Esophagus squamous epithelium (tissue), 5 donors: ENCODE data around the gene HBQ1. TPM values are rescaled to one million over a fixed set of nuclear protein-coding genes. Genes with fewer than 3 reads are reported as not detected.
"Not testable (repeated sequence)": the region's sequence is repeated elsewhere in the genome, so short reads cannot be mapped to it uniquely, and the experiment has no call there.

Experiments used
- DNase-seq: peaks from one replicate; lab custom pipeline; 2025; lab: John Stamatoyannopoulos, UW
- H3K27ac ChIP-seq, 4 donors: fragments of 200-600 bp; sonication (generic); one replicate each; pipeline ENCODE4 v1.5.1; 2016 to 2019; ENCODE audit warnings: mild to moderate bottlenecking in 1 of 4
- H3K27me3 ChIP-seq, 4 donors: fragments of 200-600 bp; sonication (generic); 1 replicate in 3 of 4; 2 replicates in 1 of 4; pipeline versions ENCODE4 v1.5.1 to v1.6.0; 2017 to 2021; ENCODE audit warnings: antibody characterized with exemption in 1 of 4
- H3K36me3 ChIP-seq, 3 donors: fragments of 200-600 bp; sonication (generic); one replicate each; pipeline ENCODE4 v1.5.1; 2016 to 2019
- H3K4me1 ChIP-seq, 3 donors: fragments of 200-600 bp; sonication (generic); one replicate each; pipeline ENCODE4 v1.5.1; 2017 to 2019
- H3K4me3 ChIP-seq, 4 donors: fragments of 200-600 bp; sonication (generic); 1 replicate in 3 of 4; 2 replicates in 1 of 4; pipeline ENCODE4 v1.5.1; 2016 to 2019; ENCODE audit warnings: mild to moderate bottlenecking in 2 of 4, moderate library complexity in 1 of 4
- H3K9me3 ChIP-seq, 3 donors: fragments of 200-600 bp; sonication (generic); one replicate each; pipeline ENCODE4 v1.5.1; 2016 to 2019
- CTCF ChIP-seq, 6 experiments: fragments of 450-650 bp in 4 of 6; fragments of 200-600 bp in 2 of 6; sonication (generic) in 2 of 6; IDR thresholded peaks; one replicate each; pipeline ENCODE4 v1.5.1; 2016 to 2019; ENCODE audit warnings: antibody characterized with exemption in 6 of 6, mild to moderate bottlenecking in 4 of 6, moderate library complexity in 4 of 6
- POLR2A ChIP-seq, 4 donors: fragments of 450-650 bp; IDR thresholded peaks; one replicate each; pipeline ENCODE4 v1.6.1; 2017; ENCODE audit warnings: antibody characterized with exemption in 4 of 4, mild to moderate bottlenecking in 4 of 4, moderate library complexity in 3 of 4
- WGBS, 2 donors: methylation state at CpG; one replicate each; pipeline ENCODE4 v1.1.5; 2018; 5-methylcytosine and 5-hydroxymethylcytosine counted together
- intact Hi-C: fragments of 100-400 bp; cut with DNase I; formaldehyde crosslinking; loops from one replicate; pipeline ENCODE4 v1.15.0; 2022
- small RNA-seq, 4 donors: library from RNA; depleted of rRNA; stranded (forward); fragments of <200 nt; gene quantifications; one replicate each; pipeline ENCODE3, GENCODE V24; 2016
- total RNA-seq, 4 donors: library from RNA; depleted of rRNA; stranded (reverse); fragments of >200 nt; gene quantifications; one replicate each; pipeline ENCODE4 v1.1.0, GENCODE V29; 2016
- donor health status: DM: yes; HTN: yes; CAD: no.

HBQ1 gene
- total RNA-seq, 4 donors from 2014 or later = not detected

- intact Hi-C loops = no loop called here
- peaks cover 0 to 32% (median 19%) of the 10 kb centered on the region in 3 donors for H3K36me3 ChIP-seq
- peaks cover 6 to 31% (median 18%) of the 10 kb centered on the region in 3 donors for H3K4me1 ChIP-seq
- DNase-seq = no peak
- H3K27me3 ChIP-seq = no peaks in the 10 kb centered on the region
- peak overlapping the region; percentile 94 to 99 (median 96) for H3K27ac ChIP-seq
- no peaks in the 10 kb centered on the region for H3K9me3 ChIP-seq
- H3K4me3 ChIP-seq = peak overlapping the region; percentile 78 to 98 (median 83)
- 78 to 82% methylated on average over 22 of the region's 22 CpGs for WGBS, 2 donors
- TF ChIP-seq POLR2A (IDR thresholded peaks at IDR 0.05) (no peak), CTCF (IDR thresholded peaks at IDR 0.05) (no peak)
These were observed 49.5 kb downstream of the HBQ1 start for GRCh38 chr16:229731-230281.

- DNase-seq, H3K9me3 ChIP-seq, intact Hi-C loops, H3K27me3 ChIP-seq, H3K4me3 ChIP-seq, H3K27ac ChIP-seq: not testable (repeated sequence)
- Histone ChIP-seq H3K36me3 (peaks cover 0 to 27% (median 15%) of the 10 kb centered on the region in 3 donors), H3K4me1 (peaks cover 6 to 33% (median 18%) of the 10 kb centered on the region in 3 donors)
- WGBS, 2 donors = 93 to 95% methylated on average over 16 to 18 of the region's 18 CpGs
These were observed 50.1 kb downstream of the HBQ1 start for GRCh38 chr16:230351-230750.

Small RNA genes within 50 kb of the gene (small RNA-seq; reads per million reads assigned to genes)
- gene RF00019 = 0 reads per million in 4 donors

Other genes with a start within 250 kb of the HBQ1 start
- 1 to 10 TPM; 3.1 to 8.6 (median 4.8) TPM for gene POLR3K, start 126.9 kb upstream of the HBQ1 start, total RNA-seq
- 10 to 100 TPM; 12.4 to 30.0 (median 17.9) TPM for gene SNRNP25, start 126.6 kb upstream of the HBQ1 start, total RNA-seq
- gene RHBDF1, start 107.8 kb upstream of the HBQ1 start, total RNA-seq = 10 to 100 TPM; 13.3 to 38.3 (median 24.2) TPM
- 10 to 100 TPM; 47.4 to 72.1 (median 68.3) TPM for gene MPG, start 102.2 kb upstream of the HBQ1 start, total RNA-seq
- gene NPRL3, start 41.8 kb upstream of the HBQ1 start, total RNA-seq = 10 to 100 TPM; 14.5 to 28.0 (median 18.8) TPM
- gene HBZ, start 27.8 kb upstream of the HBQ1 start, total RNA-seq = not detected
- gene HBM, start 14.5 kb upstream of the HBQ1 start, total RNA-seq = not detected
- 1 to 10 TPM in 2 of 4 donors, not detected in 2; 4.7 to 5.0 TPM for gene HBA2, start 7.6 kb upstream of the HBQ1 start, total RNA-seq
- gene HBA1, start 3.8 kb upstream of the HBQ1 start, total RNA-seq = 10 to 100 TPM in 1 of 4 donors, 1 to 10 TPM in 1, not detected in 2; 1.0 to 12.9 TPM
- gene LUC7L, start 49.0 kb downstream of the HBQ1 start, total RNA-seq = 10 to 100 TPM; 33.5 to 74.2 (median 46.5) TPM
- gene FAM234A, start 54.4 kb downstream of the HBQ1 start, total RNA-seq = 100 to 1,000 TPM in 1 of 4 donors, 10 to 100 TPM in 3; 16.5 to 147 (median 60.0) TPM
- gene RGS11, start 95.5 kb downstream of the HBQ1 start, total RNA-seq = 1 to 10 TPM in 3 of 4 donors, under 1 TPM in 1; 0.88 to 4.8 (median 2.6) TPM
- gene ARHGDIG, start 100.1 kb downstream of the HBQ1 start, total RNA-seq = not detected
- not detected for gene PDIA2, start 102.7 kb downstream of the HBQ1 start, total RNA-seq
- 10 to 100 TPM; 17.8 to 32.2 (median 22.2) TPM for gene AXIN1, start 172.3 kb downstream of the HBQ1 start, total RNA-seq
- gene MRPL28, start 190.1 kb downstream of the HBQ1 start, total RNA-seq = 10 to 100 TPM; 57.9 to 68.2 (median 63.0) TPM
- gene PGAP6, start 201.5 kb downstream of the HBQ1 start, total RNA-seq = 10 to 100 TPM; 23.5 to 31.7 (median 27.6) TPM
- gene NME4, start 216.7 kb downstream of the HBQ1 start, total RNA-seq = 10 to 100 TPM; 20.7 to 48.3 (median 25.3) TPM
- gene DECR2, start 221.4 kb downstream of the HBQ1 start, total RNA-seq = 10 to 100 TPM; 13.6 to 19.6 (median 17.0) TPM
- gene RAB11FIP3, start 245.2 kb downstream of the HBQ1 start, total RNA-seq = 10 to 100 TPM in 2 of 4 donors, 1 to 10 TPM in 2; 8.0 to 25.6 (median 10.1) TPM